ENCODE results near the gene MOSMO.
"Not testable (repeated sequence)": the region's sequence is repeated elsewhere in the genome, so short reads cannot be mapped to it uniquely, and the experiment has no call there.

The MOSMO gene

DNA sequence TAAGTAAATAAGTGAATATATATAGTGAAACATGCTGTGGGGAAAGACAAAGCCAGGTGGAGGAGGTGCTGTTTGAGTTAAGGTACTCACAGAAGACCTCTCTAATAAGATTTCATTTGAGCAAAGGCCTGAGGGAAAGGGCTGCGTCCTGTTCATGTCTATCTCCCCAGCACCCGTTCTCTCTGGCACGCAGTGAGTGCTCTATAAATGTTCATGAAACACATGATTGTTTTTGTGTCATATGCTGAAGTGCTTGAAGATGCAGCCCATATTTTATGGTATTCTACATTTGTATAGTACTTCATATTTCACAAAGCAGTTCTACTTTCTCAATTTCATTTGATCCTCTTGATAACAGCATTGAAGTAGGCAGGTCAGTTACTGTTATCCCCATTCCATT lies 85.4 kb downstream of the MOSMO start:
- no peak for DNase-seq (ENCODE audit: low read depth)

DNA sequence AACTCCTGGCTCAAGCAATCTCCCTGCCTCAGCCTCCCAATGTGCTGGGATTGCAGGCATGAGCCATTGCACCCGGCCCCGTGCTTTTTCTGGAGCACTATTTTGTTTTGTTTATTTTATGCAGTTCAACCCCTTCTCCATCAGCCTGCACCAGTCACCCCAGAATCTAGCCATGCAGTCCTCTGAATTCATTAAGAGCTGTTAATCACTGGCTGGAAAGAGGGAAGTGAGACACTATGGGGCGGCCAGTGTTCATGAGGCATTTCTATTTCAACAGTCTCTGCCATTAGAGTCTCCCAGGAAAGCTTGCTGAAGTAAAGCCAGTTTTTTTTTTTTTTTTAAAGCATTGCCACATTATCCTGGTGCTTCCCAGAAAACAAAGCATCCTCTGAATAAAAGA lies 86.1 kb downstream of the MOSMO start:
- no peak for DNase-seq (ENCODE audit: low read depth)

DNA sequence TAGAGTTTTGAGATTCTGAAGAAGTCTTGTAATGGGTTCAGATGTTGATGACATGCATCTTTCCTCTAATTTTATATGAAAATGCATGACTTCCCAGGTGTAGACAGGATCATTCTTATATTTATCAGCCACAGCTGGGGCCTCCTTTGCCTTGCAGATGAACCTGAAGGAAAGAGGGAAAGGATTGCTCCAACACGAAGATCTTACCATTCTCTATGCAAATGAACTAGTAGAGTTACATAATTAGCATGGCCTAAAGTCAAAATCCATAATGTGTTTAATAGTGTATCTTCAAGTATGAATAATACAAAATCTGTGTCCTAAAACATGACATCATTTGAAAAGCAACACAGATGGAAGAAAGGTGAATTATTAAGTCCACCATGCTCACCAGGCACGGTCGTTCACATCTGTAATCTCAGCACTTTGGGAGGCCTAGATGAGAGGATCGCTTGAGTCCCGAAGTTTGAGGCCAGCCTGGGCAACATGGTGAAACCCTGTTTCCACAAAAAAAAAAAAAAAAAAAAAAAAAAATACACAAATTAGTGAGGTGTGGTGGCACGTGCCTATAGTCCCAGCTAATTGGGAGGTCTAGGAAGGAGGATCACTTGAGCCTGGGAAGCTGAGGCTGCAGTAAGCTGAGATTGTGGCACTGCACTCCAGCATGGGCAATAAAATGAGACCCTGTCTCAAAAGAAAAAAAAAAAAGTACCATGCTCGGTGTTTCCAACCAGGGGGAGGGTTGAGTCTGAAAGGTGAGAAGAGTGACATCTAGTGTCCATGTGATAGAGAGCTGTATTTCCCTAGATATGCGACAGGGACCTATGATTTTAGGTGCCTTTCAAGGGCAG lies 90.7 kb downstream of the MOSMO start:
- no peak for DNase-seq (ENCODE audit: low read depth)

DNA sequence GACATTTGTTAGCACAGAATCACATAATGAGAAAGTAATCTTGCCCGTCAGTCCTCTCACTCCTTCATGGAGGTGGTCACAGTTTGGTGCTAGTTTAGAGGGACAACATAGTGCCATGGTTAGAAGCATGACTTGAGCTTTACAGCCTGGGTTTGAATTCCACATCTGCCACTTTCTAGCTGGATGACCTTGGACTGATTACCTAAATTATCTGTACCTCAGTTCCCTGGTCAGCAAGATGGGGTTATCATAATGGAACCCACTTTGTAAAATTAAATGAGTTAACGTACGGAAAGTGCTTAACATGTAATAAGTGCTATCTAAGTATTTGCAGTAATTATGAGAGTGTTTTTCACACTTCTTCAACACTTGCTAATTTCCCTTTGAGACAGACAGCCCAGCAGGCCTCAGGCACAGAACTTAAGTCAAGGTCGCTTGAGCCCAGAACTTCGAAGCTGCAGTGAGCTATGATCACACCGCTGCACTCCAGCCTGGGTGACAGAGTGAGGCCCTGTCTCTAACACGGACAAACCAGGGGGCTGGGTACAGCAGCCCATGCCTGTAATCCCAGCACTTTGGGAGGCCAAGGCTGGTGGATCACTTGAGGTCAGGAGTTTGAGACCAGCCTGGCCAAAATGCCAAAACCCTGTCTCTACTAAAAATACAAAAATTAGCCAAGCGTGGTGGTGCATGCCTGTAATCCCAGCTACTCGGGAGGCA lies 91.5 kb downstream of the MOSMO start:
- DNase-seq (ENCODE audit: low read depth): no peak

DNA sequence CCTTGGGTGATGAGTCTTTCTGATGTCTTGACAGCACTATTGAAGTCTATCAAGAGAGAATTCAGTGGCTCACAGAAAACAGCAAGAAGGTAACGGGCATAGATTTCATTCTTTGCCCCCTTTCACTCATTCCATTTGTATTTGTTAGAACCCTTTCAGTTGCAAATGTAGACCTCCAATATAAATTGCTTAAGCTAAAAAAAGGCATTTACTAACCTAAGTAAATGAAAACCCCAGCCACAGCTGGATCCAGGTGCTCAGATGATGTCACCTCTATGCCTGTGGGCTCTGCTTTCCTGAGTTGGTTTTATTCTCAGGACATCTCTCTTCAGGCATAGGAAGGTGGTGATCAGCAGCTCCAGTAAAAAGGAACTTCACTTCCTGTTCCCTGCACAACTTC lies 95.5 kb downstream of the MOSMO start:
- no peak for DNase-seq (ENCODE audit: low read depth)

DNA sequence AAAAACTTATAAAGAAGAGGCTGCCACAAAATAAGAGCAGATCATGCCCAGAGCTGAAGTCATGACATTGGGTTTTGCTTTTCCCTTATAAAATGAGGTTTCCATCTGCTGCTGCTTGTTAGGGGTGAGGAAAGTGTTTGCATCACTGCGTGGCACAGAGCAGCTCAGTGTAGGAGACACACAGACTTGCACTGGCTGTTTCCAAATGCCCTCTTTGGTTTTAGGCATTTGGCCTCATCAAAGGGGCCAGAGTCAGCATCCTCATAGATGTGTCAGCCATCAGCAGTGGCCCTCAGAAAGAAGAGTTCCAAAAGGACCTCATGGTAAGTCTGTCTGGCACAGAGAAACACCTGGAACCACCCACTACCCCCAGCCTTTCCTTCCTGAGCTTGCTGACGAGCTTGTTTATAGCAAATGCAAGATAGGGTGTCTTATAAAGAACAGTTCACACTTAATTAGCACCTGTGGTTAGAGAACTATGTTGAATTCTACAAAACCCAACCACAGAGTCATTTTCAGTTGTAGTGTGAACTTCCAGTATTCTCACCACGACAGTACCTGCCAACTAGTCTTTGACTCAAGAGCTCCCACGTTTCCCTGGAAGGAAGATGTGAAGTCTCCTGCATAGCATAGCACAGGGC lies 101.5 kb downstream of the MOSMO start:
- DNase-seq (ENCODE audit: low read depth): no peak

DNA sequence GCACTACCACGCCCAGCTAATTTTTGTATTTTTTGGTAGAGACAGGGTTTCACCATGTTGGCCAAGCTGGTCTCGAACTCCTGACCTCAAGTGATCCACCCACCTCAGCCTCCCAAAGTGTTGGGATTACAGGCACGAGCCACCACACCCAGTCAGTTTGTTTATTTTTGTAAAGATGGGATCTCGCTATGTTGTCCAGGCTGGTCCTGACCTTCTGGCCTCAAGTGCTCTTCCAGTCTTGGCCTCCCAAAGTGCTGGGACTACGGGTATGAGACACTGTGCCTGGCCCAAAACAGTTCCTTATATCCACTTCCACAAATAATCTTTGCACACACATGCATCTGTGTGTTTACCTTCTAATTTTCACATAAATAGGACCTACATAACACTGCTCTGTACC lies 103.7 kb downstream of the MOSMO start:
- DNase-seq (ENCODE audit: low read depth): not testable (repeated sequence)

DNA sequence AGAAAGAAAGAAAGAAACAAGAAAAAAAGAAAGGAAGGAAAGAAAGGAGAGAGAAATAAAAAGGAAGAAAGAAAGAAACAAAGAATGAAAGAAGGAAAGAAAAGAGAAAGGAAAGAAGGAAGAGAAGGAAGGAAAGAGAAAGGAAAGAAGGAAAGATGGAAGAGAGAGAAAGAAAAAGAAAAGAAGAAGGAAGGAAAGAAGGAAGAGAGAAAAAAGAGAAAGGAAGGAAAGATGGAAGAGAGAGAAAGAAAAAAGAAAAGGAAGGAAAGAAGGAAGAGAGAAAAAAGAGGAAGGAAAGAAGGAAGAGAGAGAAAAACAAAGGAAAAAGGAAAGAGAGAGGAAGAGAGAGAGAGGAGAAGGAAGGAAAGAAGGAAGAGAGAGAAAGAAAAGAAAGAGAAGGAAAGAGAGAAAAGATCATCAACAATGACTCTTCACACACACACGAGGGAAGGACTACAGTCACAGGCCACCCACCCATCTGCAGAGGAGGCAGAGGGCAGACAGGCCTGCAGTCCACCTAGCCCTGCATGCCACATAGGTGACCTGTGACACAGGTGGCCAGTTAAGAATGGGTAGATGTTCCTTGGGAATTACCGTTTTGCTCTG lies 108.3 kb downstream of the MOSMO start:
- DNase-seq (ENCODE audit: low read depth): no peak

DNA sequence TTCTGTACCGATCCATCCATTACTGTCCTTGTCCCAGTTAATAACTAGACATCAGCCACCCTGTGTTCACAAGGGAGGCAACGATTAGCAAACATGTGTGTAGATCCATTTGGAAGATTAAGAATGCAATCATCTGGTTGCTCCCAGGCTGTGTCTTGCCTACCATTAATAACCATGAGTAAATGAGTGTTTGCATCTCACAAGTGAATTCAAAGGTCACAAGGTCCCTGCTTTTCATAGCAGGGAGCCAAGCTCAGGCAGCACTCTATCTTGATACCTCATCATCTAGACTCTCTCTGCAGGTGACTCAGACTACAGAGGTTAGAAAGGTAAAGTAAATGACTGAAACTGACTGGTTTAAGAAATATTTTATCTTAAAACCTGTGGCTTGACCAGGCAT lies 109.7 kb downstream of the MOSMO start:
- no peak for DNase-seq (ENCODE audit: low read depth)

DNA sequence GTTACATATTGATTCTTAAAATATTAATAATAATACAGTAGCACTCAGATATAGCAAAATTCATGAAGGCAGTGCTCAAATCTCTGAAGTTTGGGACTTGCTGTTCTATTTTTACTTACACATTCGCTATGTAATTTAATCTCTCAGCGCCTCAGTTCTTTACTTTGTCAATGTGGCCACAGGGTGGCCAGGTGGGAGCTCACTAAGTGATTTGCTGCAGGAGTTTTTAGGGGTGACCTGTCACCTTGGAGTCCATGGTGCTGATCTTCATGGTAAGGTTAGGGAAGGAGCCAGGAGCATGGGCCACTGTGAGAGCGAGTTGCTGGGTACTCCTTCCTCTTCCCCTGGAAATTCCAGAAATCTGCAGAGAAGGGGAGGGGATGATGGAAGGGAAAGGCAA lies 112.5 kb downstream of the MOSMO start:
- no peak for DNase-seq (ENCODE audit: low read depth)

DNA sequence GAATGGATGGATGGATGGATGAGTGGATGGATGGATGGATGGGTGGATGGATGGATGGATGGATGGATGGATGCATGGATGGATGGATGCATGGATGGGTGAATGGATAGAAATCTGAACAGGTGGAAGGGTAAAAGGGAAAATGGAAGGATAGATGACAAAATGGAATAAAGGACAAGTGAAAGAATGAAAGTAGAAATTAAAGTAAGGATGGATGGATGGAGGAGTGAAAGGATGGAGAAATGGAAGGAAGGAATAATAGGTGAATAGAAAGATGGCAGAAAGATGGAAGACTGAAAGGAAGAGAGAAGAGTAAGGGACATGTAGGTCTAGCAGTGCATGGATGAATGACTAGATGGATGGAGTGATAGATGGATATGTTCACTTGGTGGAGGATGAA lies 114.3 kb downstream of the MOSMO start:
- no peak for DNase-seq (ENCODE audit: low read depth)

DNA sequence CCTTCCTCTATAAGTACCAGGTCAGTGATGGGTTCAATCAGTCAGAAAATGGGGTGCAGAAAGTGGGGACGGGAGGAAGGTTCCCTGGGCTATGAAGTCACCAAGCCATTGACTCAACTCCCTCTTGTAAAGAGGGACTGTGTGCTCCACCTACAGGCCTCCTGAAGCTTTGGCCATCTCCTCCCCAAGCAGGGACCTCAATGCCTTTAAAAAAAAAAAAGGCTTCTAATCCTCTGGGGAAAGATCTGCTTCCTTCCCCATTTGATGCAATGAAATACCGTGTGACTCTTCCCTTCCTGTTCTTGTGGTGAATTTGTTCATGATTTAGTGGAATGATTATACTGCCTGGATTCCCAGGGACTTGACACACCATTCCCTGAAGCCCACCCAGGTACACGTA lies 115.2 kb downstream of the MOSMO start:
- no peak for DNase-seq (ENCODE audit: low read depth)

DNA sequence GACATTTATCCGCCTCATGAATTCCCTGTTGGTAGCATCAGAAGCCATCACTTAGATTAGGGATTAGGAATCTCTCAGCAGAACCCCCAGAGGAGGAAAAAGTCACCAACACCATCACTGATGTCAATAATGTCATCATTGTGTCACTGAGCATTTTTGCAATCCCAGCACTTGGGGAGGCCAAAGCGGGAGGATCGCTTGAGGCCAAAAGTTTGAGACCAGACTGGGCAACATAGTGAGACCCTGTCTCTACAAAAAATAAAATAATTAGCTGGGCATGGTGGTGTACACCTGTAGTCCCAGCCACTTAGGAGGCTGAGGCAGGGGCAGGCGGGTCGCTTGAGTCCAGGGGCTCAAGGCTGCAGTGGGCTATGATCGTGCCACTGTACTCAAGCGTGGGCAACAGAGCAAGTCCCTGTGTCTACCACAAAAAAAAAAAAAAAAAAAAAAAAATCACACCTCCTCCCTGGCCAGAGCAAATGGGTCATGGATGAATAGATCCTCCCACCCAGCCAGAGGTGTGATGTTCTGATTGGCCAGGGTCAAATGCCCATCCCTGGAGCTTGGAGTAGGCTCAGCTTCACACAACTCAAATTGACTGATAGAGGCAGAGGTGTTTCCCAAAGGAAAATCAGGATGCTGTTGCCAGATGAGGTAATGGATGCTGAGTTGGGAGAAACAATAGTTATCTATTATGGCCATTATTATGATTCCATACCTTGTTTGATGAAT lies 116.0 kb downstream of the MOSMO start:
- DNase-seq (ENCODE audit: low read depth): no peak

DNA sequence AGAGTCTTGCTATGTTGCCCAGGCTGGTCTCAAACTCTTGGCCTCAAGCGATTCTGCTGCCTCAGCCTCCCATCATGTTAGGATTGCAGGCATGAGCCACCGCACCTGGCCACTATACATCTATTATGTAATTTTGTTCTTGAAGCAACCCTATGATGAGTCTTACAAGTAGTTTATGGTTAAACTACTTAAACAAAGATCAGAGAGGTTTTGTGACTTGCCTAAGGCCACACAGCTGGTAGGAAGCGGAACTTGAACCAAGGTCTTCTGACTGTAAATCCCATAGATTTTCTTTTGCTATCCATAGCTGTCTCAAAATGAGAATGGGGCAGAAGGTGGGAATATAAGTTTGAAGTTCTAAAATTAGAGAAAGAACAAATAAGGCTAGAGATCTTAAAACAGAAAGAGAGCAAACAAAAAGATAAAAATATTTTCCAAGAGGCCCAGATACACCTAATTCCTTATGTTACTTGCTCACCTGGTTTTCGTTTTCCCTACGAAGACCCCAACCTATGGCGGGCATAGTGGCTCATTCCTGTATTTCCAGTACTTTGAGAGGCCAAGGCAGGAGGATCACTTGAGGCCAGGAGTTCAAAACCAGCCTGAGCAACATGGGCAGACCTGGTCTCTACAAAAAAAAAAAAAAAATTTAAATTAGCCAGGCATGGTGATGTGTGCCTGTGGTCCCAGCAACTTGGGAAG lies 116.8 kb downstream of the MOSMO start:
- DNase-seq (ENCODE audit: low read depth): no peak

DNA sequence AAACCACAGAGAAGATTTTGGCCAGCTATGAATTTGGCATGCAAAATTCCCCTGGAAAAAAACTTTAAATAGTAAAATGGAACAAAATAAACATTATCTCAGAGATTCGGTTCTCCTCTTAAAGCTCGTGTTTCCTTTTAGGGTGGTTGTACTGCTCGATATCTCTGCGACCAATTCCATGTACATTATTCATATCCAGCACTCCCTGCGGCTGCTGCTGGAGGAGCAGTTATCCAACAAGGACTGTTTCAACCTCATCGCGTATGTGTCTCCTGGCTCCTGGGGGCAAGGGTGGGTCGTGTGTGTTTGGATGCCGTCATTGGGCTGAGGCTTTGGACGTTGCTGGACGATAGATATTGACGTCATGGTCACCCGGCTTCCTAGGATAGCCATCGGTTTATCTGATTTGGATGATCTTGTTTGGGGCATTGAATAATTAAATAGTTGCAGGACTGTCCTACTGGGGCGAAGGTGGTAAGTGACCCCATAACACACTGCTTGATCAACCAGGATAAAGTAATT lies 118.2 kb downstream of the MOSMO start:
- DNase-seq (ENCODE audit: low read depth): no peak

DNA sequence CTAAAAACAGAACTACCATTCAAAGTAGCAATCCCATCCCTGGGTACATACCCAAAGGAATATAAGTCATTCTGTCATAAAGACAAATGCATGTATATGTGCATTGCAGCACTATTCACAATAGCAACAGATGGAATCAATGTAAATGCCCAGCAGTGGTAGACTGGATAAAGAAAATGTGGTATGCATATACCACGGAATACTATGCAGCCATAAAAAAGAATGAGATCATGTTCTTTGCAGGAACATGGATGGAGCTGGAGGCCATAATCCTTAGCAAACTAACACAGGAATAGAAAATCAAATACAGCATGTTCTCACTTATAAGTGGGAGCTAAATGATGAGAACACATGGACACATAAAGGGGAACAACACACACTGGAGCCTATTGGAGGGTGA lies 120.6 kb downstream of the MOSMO start:
- DNase-seq (ENCODE audit: low read depth): not testable (repeated sequence)

DNA sequence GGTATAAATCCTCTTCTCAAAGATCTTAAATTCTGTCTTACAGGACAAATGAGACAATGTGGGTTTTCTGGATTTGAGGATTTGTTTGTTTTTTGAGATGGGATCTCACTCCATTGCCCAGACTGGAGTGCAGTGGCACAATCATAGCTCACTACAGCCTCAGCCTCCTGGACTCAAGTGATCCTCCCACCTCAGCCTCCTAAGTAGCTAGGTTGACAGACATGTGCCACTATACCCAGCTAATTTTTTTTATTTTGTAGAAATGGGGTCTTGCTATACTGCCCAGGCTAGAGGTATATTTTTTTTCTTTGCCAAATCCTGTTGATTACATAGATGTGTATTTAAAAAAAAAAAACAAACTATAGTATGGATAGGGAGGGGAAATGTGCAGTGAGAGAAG lies 122.6 kb downstream of the MOSMO start:
- DNase-seq (ENCODE audit: low read depth): no peak

DNA sequence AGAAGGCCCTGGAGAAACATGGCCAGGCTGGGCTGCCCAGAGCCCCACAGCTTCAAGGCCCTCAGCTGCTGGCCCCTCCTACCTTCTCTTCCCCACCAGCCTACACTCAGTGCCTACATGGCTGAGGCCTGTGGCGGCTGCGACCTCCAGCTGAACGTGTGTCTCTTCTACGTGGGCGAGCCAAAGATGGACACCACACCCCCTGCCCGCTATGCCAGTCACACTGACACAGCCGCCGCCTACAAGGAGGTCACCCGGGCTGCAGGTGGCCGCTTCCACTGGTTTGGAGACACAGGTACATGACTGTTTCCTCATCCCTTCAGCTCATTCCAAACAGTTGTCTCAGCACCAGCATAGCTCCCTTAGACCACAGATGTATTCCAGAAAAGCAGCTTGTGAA lies 124.9 kb downstream of the MOSMO start:
- no peak for DNase-seq (ENCODE audit: low read depth)

Data from T-helper 22 cell (primary cell).